PC-3 (cell line): Measurements from ENCODE around the gene ZDHHC12.

Experiments used
- EZH2 ChIP-seq: fragments of 300-600 bp; sonication (generic); IDR thresholded peaks from one replicate; pipeline ENCODE4 v1.6.1; 2017; ENCODE audit warnings: antibody characterized with exemption, mild to moderate bottlenecking, low read length; ENCODE audit not compliant: unreplicated experiment
- TF ChIP-seq, protein P1 (sequence below): fragments of 300-600 bp; sonication (generic); conservative IDR thresholded peaks from 2 replicates; pipeline ENCODE4 v1.5.1; 2017; ENCODE audit warnings: antibody characterized with exemption, low read depth, mild to moderate bottlenecking, low read length

- TF ChIP-seq, protein P1, sequence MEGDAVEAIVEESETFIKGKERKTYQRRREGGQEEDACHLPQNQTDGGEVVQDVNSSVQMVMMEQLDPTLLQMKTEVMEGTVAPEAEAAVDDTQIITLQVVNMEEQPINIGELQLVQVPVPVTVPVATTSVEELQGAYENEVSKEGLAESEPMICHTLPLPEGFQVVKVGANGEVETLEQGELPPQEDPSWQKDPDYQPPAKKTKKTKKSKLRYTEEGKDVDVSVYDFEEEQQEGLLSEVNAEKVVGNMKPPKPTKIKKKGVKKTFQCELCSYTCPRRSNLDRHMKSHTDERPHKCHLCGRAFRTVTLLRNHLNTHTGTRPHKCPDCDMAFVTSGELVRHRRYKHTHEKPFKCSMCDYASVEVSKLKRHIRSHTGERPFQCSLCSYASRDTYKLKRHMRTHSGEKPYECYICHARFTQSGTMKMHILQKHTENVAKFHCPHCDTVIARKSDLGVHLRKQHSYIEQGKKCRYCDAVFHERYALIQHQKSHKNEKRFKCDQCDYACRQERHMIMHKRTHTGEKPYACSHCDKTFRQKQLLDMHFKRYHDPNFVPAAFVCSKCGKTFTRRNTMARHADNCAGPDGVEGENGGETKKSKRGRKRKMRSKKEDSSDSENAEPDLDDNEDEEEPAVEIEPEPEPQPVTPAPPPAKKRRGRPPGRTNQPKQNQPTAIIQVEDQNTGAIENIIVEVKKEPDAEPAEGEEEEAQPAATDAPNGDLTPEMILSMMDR: no peak
- no peak for TF ChIP-seq EZH2
These were observed 20.1 kb downstream of the ZDHHC12 start for GRCh38 chr9:128703616-128704355.
